Measurements from ENCODE around the gene PTPRG.

PTPRG gene

DNA sequence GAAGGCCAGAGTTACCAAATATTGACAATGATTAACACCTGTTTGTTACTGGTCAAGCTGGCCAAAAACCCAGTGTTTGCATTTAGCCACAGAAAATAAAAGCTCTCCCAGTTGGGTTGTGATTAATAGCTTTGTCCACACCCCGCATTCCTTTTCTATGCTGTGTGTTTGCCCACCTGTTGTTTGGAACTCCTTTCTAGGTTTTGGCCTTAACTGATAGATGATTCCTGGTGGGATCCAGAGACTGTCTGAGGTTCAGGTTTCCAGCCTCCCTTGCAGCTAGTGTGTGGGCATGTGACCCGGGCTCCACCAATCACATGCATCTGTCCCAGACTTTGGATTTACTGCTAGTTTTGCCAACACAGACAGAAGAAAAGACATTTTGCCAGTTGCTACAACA, 83.8 kb downstream of the PTPRG start:
- Histone ChIP-seq H3K27ac (ENCODE audit: low read depth, low read length) (no peak overlapping the region), H4K20me1 (ENCODE audit: control insufficient read depth, insufficient read depth, low read depth, low read length) (no peaks in the 10 kb centered on the region), H3K9me2 (replicated peaks; ENCODE audit: control insufficient read depth, low read length) (no peaks in the 10 kb centered on the region), H3K27me3 (ENCODE audit: control insufficient read depth, low read length) (no peaks in the 10 kb centered on the region), H3K4me3 (ENCODE audit: low read length) (no peak overlapping the region), H3K4me2 (ENCODE audit: low read length) (no peak overlapping the region), H3K4me1 (ENCODE audit: control insufficient read depth, low read length) (no peaks in the 10 kb centered on the region), H3K9me3 (ENCODE audit: control insufficient read depth, insufficient read depth, low read length) (no peaks in the 10 kb centered on the region), H3F3A (ENCODE audit: control insufficient read depth, insufficient read depth) (no peaks in the 10 kb centered on the region), H3K79me2 (ENCODE audit: control insufficient read depth, low read length) (no peaks in the 10 kb centered on the region), H3K36me3 (ENCODE audit: control insufficient read depth, low read length) (no peaks in the 10 kb centered on the region)
- TF ChIP-seq EZH2phosphoT487 (IDR thresholded peaks at IDR 0.05; ENCODE audit: borderline replicate concordance, low read length) = no peak
- TF ChIP-seq, protein P1, sequence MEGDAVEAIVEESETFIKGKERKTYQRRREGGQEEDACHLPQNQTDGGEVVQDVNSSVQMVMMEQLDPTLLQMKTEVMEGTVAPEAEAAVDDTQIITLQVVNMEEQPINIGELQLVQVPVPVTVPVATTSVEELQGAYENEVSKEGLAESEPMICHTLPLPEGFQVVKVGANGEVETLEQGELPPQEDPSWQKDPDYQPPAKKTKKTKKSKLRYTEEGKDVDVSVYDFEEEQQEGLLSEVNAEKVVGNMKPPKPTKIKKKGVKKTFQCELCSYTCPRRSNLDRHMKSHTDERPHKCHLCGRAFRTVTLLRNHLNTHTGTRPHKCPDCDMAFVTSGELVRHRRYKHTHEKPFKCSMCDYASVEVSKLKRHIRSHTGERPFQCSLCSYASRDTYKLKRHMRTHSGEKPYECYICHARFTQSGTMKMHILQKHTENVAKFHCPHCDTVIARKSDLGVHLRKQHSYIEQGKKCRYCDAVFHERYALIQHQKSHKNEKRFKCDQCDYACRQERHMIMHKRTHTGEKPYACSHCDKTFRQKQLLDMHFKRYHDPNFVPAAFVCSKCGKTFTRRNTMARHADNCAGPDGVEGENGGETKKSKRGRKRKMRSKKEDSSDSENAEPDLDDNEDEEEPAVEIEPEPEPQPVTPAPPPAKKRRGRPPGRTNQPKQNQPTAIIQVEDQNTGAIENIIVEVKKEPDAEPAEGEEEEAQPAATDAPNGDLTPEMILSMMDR (IDR thresholded peaks at IDR 0.05; ENCODE audit: low read depth, low read length, poor library complexity, severe bottlenecking) = no peak

DNA sequence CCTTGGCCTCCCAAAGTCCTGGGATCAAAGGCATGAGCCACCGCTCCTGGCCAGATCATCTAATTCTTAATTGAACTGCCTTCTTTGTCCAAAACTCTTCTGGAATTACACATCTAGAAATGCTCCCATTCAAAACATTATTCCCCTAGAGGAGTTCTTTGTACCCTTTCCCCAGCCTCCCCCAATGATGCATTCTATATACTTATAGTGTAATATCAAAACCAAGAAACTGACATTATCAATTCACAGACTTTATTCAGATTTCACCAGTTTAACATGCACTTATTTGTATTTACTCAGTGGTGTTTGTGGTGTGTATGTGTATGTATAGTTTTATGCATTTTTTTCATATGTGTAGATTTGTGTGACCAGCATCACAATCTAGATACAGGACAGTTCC, 85.0 kb downstream of the PTPRG start:
- no peaks in the 10 kb centered on the region for H3K79me2 ChIP-seq (ENCODE audit: control insufficient read depth, low read length)
- no peak overlapping the region for H3K27ac ChIP-seq (ENCODE audit: low read depth, low read length)
- H3K36me3 ChIP-seq (ENCODE audit: control insufficient read depth, low read length) = no peaks in the 10 kb centered on the region
- H3K4me2 ChIP-seq (ENCODE audit: low read length) = no peak overlapping the region
- H3F3A ChIP-seq (ENCODE audit: control insufficient read depth, insufficient read depth) = no peaks in the 10 kb centered on the region
- no peaks in the 10 kb centered on the region for H3K4me1 ChIP-seq (ENCODE audit: control insufficient read depth, low read length)
- H3K9me2 ChIP-seq (replicated peaks; ENCODE audit: control insufficient read depth, low read length) = no peaks in the 10 kb centered on the region
- H3K27me3 ChIP-seq (ENCODE audit: control insufficient read depth, low read length) = no peaks in the 10 kb centered on the region
- no peak overlapping the region for H3K4me3 ChIP-seq (ENCODE audit: low read length)
- no peaks in the 10 kb centered on the region for H4K20me1 ChIP-seq (ENCODE audit: control insufficient read depth, insufficient read depth, low read depth, low read length)
- TF ChIP-seq, protein P1 (IDR thresholded peaks at IDR 0.05; ENCODE audit: low read depth, low read length, poor library complexity, severe bottlenecking) = no peak
- no peak for TF ChIP-seq EZH2phosphoT487 (IDR thresholded peaks at IDR 0.05; ENCODE audit: borderline replicate concordance, low read length)
- H3K9me3 ChIP-seq (ENCODE audit: control insufficient read depth, insufficient read depth, low read length) = no peaks in the 10 kb centered on the region

DNA sequence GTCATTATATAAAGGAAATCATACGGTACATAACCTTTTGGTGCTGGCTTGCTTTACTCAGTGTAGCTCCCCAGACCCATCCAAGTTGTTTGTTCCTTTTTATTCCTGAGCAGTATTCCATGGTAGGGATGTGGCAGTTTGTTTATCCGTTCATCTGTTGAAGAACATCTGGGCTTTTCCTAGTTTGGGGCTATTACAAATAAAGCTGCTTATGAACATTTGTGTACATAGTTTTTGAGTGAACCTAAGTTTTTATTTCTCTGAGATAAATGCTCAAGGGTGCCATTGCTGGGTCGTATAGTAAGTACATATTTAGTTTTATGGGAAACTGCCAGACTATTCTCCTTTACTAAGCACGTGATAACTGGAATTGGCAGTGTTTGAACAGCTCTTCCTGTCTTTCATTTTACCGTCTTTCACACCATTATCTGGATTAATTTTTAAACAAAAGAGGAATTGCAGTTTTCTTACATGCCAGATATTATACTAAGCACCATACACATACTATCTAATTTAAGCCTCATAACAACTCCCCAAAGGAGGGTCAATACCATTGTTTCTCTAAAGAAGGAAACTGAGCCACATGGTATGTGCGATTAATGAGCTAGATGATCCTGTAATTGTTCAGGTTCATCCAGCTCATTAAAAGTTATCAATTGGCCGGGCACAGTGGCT, 85.6 kb downstream of the PTPRG start:
- no peaks in the 10 kb centered on the region for H3K4me1 ChIP-seq (ENCODE audit: control insufficient read depth, low read length)
- no peak for TF ChIP-seq EZH2phosphoT487 (IDR thresholded peaks at IDR 0.05; ENCODE audit: borderline replicate concordance, low read length)
- TF ChIP-seq, protein P1 (IDR thresholded peaks at IDR 0.05; ENCODE audit: low read depth, low read length, poor library complexity, severe bottlenecking) = no peak
- no peaks in the 10 kb centered on the region for H3K27me3 ChIP-seq (ENCODE audit: control insufficient read depth, low read length)
- no peak overlapping the region for H3K4me2 ChIP-seq (ENCODE audit: low read length)
- no peak overlapping the region for H3K27ac ChIP-seq (ENCODE audit: low read depth, low read length)
- H3F3A ChIP-seq (ENCODE audit: control insufficient read depth, insufficient read depth) = no peaks in the 10 kb centered on the region
- no peak overlapping the region for H3K4me3 ChIP-seq (ENCODE audit: low read length)
- no peaks in the 10 kb centered on the region for H3K79me2 ChIP-seq (ENCODE audit: control insufficient read depth, low read length)
- H3K36me3 ChIP-seq (ENCODE audit: control insufficient read depth, low read length) = no peaks in the 10 kb centered on the region
- H3K9me2 ChIP-seq (replicated peaks; ENCODE audit: control insufficient read depth, low read length) = no peaks in the 10 kb centered on the region
- no peaks in the 10 kb centered on the region for H3K9me3 ChIP-seq (ENCODE audit: control insufficient read depth, insufficient read depth, low read length)
- H4K20me1 ChIP-seq (ENCODE audit: control insufficient read depth, insufficient read depth, low read depth, low read length) = no peaks in the 10 kb centered on the region

Measured in DOHH2 (cell line).